ENCODE results near the gene FGF22.
A peak's percentile ranks its signal among the peaks of the same experiment; 100 is the strongest.
"Not testable (repeated sequence)": the region's sequence is repeated elsewhere in the genome, so short reads cannot be mapped to it uniquely, and the experiment has no call there.

Gene FGF22

DNA sequence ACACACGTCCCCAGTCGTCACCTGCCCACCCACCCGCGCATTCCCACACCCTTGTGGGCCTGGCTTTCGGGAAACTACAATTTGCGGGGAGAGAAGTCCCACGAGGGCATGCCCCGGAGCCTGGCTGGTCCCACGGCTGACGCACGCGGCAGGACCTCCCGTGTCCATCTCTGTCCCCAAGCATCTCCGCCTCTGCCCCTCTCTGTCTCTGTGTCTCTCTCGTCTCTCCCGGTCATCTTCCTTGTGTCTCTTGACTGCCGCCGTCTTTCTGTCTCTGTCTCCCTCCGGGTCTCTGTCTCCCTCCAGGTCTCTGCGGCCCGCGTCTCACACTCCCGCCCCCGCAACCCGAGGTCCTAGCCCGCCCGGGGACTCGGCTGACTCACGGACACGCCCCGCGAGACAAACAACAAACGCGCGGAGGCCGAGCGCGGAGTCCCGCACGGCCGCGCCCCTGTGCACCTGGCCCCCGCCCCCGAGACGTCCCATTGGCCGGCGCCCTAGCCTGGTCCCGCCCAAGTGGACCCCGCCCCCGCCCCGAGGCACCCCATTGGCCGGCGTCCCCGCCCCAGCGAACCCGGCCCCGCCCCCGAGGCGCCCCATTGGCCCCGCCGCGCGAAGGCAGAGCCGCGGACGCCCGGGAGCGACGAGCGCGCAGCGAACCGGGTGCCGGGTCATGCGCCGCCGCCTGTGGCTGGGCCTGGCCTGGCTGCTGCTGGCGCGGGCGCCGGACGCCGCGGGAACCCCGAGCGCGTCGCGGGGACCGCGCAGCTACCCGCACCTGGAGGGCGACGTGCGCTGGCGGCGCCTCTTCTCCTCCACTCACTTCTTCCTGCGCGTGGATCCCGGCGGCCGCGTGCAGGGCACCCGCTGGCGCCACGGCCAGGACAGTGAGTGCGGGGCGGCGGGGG, at the start of gene FGF22:
Gene FGF22 (plus strand): TSS at position 627 of the 908 bp plus-strand sequence. CDS start 47 bp downstream, at position 674.
- DNase-seq (ENCODE audit: low read depth), result peak; percentile 94

DNA sequence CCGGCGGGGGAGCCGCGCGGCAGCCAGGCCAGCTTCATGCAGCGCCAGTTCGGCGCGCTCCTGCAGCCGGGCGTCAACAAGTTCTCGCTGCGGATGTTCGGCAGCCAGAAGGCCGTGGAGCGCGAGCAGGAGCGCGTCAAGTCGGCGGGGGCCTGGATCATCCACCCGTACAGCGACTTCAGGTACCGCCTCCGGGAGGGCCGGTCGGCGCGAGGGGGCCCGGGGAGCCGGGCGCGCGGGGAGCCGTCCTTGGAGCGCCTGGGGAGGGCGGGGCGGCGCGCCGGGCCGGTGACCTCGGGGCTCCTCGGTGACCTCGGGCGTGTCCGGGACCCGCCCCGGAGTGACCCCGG, 49.3 kb upstream of the FGF22 start:
- DNase-seq (ENCODE audit: low read depth), result no peak

DNA sequence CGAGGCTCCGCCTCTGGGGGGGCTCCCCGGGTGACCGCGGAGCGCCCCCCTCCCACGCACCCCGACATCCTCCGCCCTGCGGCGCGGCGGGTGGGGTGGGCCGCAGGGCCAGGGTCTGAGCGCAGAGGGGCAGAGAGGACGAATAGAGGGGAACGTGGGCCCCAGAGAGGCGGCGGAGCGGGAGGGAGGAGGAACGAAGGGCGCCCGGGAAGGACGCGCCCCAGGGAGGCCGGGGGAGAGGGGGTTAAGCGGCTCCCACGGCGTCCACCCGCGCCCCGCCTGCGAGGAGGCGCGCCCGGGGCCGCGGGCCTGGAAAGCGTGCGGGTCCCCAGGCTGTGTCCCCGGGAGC, 49.0 kb upstream of the FGF22 start:
- no peak for DNase-seq (ENCODE audit: low read depth)

DNA sequence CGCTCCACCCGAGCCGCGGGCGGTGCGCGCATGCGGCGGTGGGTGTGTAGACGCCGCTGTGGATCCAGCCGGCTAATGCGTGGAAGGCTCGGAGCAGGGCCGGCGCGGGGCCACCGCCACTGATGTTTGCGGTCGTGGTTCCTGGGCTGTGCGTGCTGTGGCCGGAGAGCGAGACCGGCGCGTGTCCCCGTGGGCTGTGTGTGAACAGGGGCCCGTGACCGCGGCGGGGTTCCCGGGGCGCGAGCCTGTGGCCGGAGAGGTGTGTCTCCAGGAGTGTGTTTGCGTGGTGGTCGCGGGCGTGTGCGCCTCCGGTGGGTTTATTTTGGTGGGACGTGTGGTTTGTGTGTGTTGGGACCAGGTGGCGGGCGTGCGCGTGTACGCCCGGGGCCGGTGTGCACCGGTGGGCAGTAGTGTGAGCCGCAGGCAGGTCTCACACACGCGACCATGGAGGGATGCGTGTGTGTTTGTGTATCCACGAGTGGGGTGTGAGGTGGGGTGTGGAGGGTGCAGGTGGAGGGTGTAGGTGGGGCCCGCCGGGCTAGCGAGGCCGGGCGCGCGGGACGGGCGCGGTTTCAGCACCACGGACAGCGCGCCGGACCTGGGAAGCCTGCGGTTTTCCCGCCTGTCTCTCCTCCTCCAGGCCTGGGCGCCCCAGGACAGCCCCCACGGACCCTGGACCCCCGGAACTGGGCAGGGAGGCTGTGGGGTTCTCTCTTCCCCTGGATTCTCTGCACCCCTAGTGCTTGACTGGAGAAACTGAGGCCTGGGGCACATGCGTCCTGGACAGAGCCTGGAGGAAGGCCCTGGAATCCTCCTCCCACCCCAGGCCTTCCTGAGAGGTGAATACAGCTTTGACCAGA, 48.4 kb upstream of the FGF22 start:
- DNase-seq (ENCODE audit: low read depth), result no peak

DNA sequence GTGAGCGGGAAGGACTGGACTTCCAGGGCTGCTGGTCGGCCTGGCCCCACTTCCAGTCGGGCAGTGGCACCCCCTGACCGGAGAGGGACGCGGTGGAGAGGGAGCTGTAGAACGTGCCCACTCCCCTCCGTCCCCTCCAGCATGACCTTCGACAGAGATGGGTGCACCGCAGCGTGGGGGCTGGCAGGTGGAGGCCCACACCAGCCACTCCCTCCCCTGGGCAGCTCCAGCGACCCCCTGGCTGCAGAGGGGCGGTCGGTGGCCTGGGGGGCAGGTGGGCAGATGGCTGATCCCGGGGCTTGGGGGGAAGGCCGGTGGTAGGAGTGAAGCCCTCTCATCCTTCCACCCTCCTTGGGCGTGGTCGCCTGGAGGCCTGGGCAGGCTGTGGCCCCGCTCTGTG, 47.6 kb upstream of the FGF22 start:
- no peak for DNase-seq (ENCODE audit: low read depth)

DNA sequence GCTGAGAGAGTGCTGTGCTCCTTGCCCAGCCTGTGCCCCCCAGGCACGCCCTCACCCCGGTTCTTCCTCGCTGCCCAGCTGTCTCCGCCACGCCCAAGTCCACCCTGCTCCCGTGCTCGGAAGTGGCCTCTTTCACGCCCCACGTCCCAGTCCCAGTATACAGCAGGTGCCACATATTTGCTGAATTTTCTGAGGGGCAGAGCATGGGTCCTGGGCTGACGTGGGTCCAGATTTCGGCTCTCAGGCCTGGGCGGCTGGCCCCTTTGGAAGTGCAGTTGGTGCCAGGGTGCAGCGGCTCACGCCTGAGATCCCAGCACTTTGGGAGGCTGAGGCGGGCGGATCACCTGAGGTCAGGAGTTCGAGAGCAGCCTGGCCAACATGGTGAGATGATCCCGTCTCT, 46.6 kb upstream of the FGF22 start:
- no peak for DNase-seq (ENCODE audit: low read depth)

DNA sequence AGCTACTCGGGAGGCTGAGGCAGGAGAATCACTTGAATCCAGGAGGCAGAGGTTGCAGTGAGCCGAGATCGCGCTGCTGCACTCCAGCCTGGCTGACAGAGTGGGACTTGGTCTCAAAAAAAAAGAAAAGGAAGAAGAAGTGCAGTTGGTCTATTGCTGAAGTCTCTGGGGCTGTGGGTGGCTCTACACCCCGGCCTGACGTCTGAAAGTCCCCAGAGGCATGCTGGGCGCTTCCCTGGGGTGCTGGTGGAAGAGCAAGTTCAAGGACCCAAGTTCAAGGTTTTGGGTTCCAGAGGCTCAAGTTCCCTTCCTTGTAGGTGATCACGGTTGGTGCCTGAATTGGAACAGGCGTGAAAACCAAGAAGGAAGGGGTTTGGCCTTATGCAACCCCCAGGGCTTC, 46.2 kb upstream of the FGF22 start:
- no peak for DNase-seq (ENCODE audit: low read depth)

DNA sequence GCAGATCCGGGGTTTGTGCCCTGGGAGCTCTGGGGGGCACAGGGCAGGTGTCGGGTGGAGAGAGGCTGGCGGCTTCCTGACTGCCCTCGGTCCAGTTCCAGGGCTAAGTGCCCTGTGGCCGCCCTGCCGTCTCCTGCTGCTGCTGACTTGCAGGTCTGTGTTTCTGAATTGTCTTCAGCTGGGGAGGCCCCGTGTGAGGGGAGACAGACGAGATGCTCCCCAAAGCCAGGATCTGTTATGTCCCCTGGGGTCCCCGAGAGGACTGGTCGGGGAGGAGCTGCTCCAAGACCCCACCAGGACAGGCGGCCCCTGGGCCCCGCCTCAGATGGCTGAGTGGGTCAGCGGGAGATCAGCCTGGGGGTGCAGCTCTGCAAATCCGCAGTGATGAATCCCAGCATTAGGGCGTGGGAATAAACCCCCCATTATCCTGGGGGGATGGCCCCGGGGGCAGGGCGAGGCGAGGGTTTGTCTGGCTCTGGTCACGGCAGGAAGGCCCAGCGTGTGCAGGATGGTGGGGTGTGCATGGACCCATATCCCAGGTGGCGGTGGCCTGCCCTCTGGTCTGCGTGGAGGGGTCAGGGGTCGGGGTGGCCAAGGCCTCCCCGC, 45.3 kb upstream of the FGF22 start:
- DNase-seq (ENCODE audit: low read depth), result no peak

DNA sequence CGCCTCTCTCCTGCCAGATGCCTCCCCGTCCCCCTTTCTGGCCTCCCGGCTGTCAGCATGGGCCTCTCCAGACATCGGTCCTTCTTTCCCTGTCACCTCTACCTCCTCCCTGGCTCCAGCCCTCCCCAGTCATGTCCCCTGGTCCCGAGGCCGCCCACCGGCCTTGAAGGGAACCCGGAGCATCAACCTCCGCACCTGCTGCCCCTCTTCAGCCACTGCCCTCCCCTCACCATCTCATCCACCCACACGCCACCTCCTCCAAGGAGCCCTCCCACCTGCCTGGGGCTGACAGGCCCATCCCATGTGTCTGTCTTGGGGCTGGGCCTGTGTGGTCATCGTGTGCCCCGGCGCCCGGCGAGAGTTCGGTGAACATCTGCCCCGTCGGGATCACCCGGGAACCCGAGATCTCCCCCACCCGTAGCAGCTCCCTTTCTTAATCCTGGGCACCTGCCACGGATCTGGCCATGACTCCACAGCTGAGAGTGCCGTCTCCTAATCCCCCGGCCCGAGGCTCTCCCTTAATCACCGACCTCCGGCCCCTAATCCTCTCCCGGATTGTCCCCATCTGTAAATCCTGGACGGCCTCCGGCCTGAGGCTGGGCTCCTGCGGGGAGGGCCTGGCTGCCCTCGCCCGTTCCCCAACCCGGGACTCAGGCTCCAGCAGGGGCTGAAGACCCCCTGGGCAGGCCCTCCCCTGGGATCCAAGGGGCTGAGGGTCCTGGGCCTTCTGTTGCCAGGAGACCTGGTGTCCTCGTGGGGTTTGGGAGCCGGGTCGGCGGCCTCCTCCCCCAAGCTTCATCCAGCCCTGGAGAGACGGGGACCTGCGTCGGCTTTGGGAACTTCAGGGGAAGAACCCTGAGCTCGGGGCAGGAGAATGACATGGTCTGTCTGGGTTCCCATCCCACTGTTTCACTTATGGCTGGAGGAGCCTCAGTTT, 44.1 kb upstream of the FGF22 start:
- DNase-seq (ENCODE audit: low read depth), result no peak

DNA sequence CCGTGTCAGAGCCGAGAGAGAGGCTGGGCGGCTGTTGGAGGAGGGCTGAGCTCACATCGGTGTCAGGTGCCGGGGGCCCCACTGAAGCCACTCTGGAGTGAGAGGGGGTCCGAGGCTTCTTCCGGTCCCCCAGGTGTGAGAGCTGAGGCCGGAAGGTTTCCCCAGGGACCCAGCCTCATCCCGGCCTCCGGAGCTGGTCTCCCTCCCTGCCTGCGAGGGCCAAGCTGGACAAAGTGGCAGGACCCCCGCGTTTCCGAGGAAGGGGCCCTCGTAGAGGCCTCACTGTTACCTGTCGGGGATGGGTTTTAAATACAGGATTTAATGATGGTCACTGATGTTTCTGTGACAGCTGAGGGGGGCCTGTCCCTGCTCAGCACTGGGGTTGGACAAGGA, 43.4 kb upstream of the FGF22 start:
- no peak for DNase-seq (ENCODE audit: low read depth)

DNA sequence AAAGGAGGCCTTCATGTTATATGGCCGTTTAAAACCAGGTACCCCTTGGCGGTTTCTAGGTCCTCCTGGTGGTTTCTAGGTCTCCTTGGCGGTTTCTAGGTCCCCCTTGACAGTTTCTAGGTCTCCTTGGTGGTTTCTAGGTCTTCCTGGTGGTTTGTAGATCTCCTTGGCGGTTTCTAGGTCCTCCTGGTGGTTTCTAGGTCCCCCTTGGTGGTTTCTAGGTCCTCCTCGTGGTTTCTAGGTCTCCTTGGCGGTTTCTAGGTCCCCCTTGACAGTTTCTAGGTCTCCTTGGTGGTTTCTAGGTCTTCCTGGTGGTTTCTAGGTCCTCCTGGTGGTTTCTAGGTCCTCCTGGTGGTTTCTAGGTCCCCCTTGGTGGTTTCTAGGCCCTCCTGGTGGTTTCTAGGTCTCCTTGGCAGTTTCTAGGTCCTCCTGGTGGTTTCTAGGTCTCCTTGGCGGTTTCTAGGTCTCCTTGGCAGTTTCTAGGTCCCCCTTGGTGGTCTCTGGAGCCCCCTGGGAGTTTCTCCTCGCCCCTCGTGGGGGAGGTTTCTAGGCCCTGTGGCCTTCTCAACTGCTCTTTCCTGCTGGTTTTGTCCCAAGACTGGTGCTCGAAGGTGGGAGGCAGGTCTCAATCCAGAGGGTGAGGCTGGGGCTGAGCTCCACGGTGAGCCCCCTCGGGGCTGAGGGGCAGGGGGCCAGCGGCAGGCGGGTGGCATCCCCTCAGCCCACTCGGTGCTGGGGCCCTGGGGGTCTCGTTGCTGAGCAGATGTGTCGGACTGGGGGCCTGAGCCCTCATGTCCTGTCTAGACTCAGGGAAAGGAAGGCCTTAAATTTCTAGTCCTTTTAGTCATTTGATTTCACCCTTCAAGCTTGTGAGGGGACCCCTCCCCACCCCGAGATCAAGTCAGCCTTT, 42.0 kb upstream of the FGF22 start:
- DNase-seq (ENCODE audit: low read depth), result no peak

DNA sequence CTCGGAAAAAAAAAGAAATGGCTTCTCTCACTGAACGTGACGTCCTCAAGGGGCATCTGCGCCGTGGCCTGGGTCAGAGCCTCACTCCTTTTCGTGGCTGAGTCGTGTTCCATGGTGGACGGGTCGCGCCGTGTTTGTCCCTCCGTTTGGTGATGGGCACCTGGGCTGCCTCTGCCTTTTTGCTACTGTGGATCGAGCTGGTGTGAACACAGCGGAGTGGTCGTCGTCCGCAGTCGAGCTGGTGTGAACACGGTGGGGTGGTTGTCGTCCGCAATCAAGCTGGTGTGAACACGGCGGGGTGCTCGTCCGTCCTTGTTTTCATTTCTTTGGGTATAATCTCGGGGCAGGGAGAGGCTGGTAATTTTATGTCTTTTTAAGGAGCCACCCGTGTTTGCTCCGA, 38.4 kb upstream of the FGF22 start:
- DNase-seq (ENCODE audit: low read depth), result no peak

DNA sequence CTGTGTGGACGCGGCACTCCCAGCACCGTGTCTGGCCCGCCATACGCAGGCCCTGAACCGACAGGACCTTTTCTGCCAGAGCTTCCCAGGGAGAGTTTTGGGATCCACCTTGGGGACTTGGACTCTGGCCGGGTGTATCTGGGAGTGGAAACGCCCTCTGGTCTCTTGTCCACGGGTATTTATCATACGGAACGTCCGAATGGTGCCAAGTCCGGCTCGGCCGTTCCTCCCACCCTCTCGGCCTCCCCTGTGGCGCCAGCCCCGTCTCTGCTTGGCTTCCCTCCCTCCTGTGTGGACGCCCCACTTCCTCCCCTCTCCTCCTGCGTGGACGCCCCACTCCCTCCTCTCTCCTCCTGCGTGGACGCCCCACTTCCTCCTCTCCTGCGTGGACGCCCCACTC, 37.9 kb upstream of the FGF22 start:
- no peak for DNase-seq (ENCODE audit: low read depth)

DNA sequence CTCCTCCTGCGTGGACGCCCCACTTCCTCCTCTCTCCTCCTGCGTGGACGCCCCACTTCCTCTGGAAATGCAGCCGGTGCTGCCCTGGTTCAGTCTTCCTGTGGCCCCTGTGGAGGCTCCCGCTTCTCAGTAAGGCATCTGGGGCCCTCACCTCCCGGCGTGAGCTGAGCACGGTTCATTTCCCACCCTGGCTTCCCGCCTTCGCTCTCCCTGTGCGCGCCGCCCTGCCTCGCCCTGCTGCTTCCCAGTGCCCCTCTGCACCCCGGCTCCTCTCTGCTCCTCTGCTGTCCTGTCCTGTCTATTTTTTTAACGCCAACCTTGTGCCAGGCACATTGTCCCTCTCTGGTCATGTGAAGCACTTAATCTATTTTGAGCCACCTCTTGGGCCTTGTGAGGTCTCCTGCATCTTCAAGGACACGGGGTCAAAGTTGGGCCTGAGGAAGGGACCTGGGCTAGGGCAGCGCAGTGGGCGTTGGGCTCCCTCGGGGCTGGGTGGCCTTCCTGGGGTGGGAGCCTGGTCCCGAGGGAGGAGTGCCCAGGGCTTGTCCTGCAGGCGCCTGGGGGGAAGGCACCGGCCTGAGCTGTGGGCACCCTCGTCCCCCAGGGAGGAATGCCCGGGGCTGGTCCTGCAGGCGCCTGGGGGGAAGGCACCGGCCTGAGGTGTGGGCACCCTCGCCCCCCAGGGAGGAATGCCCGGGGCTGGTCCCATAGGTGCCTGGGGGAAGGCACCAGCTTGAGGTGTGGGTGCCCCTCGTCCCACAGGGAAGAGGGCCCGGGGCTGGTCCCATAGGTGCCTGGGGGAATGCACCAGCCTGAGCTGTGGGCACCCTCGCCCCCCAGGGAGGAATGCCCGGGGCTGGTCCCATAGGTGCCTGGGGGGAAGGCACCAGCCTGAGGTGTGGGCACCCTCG, 37.0 kb upstream of the FGF22 start:
- no peak for DNase-seq (ENCODE audit: low read depth)

DNA sequence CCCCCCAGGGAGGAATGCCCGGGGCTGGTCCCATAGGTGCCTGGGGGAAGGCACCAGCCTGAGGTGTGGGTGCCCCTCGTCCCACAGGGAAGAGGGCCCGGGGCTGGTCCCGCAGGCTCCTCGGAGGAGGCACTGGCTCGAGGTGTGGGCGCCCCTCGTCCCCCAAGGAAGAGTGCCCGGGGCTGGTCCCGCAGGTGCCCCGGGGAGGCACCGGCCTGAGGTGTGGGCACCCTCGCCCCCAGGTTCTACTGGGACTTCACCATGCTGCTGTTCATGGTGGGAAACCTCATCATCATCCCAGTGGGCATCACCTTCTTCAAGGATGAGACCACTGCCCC, 36.4 kb upstream of the FGF22 start:
- not testable (repeated sequence) for DNase-seq (ENCODE audit: low read depth)

DNA sequence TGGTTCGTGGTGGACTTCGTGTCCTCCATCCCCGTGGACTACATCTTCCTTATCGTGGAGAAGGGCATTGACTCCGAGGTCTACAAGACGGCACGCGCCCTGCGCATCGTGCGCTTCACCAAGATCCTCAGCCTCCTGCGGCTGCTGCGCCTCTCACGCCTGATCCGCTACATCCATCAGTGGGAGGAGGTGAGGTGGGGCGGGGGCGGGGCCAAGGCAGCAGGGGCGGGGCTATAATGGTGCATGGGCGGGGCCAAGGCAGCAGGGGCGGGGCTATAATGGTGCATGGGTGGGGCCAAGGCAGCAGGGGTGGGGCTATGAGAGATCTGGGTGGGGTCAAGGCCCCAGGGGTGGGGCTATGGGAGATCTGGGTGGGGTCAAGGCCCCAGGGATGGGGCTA, 35.9 kb upstream of the FGF22 start:
- DNase-seq (ENCODE audit: low read depth), result not testable (repeated sequence)

DNA sequence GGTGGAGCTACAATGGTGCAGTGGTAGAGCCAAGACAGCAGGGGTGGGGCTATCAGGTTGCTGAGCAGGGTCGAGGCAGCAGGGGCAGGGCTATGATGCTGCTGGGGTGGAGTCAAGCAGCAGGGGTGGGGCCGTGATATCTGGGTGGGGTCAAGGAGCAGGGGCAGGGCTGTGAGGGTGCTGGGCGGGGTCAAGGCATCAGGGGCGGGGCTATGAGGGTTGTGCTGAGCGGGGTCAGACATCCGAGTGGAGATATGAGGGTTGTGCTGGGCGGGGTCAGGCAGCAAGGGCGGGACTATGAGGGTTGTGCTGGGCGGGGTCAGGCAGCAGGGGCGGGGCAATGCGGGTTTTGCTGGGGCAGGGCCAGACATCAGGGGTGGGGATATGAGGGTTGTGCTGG, 35.3 kb upstream of the FGF22 start:
- DNase-seq (ENCODE audit: low read depth), result no peak

DNA sequence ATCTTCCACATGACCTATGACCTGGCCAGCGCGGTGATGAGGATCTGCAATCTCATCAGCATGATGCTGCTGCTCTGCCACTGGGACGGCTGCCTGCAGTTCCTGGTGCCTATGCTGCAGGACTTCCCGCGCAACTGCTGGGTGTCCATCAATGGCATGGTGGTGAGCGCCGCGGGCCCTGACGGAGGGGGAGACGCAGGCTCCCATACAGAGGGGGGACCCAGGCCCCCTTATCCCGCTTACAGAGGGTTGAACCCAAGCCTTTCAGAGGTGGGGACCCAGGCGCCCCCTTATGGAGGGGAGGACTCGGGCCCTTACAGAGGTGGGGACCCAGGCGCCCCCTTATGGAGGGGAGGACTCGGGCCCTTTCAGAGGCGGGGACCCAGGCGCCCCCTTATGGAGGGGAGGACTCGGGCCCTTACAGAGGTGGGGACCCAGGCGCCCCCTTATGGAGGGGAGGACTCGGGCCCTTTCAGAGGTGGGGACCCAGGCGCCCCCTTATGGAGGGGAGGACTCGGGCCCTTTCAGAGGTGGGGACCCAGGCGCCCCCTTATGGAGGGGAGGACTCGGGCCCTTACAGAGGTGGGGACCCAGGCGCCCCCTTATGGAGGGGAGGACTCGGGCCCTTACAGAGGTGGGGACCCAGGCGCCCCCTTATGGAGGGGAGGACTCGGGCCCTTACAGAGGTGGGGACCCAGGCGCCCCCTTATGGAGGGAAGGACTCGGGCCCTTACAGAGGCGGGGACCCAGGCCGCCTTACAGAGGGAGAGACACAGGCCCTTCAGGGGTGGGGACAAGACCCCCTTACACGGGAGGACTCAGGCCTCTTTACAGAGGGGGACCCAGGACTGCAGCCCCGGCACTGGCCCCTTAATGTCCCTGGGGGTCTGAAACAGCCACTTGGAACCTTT, 34.4 kb upstream of the FGF22 start:
- not testable (repeated sequence) for DNase-seq (ENCODE audit: low read depth)

Measured in activated gamma-delta T cell treated with anti-CD3 and anti-CD28 coated beads, Interleukin-2, amount 50 U/mL, for 16 hours (primary cell).